Right renal cortex interstitium (tissue), 3 donors: ENCODE measurements around the gene PPP6R2. TPM values are rescaled to one million over a fixed set of nuclear protein-coding genes. Genes with fewer than 3 reads are reported as not detected.
"Not testable (repeated sequence)": the region's sequence is repeated elsewhere in the genome, so short reads cannot be mapped to it uniquely, and the experiment has no call there.

Source experiments
- DNase-seq, 3 donors: peaks; one replicate each; pipeline ENCODE4 v3.0.0-alpha.2; 2013; ENCODE audit warnings: low read depth in 3 of 3, low spot score in 2 of 3
- polyA plus RNA-seq, 3 donors: library from polyadenylated mRNA; unstranded; fragments of 120-200 nt; gene quantifications; one replicate each; pipeline ENCODE4 v1.2.1, GENCODE V29; 2013; ENCODE audit not compliant: insufficient read length in 3 of 3

The PPP6R2 gene
- polyA plus RNA-seq, 3 donors = 29.8 to 31.5 (median 31.5) TPM

- DNase-seq = no peak
Measured at GRCh38 chr22:50317178-50317577, 25.9 kb upstream of the PPP6R2 start.

GRCh38 chr22:50317674-50318073 lies 25.5 kb upstream of the PPP6R2 start:
- no peak for DNase-seq

GRCh38 chr22:50318356-50318697 lies 24.8 kb upstream of the PPP6R2 start:
- no peak for DNase-seq

GRCh38 chr22:50318698-50319411 lies 24.3 kb upstream of the PPP6R2 start:
- no peak for DNase-seq

- DNase-seq = no peak
Measured at GRCh38 chr22:50319503-50319951, 23.6 kb upstream of the PPP6R2 start.

GRCh38 chr22:50320116-50320515 lies 23.0 kb upstream of the PPP6R2 start:
- DNase-seq = no peak

GRCh38 chr22:50320671-50321325 lies 22.3 kb upstream of the PPP6R2 start:
- no peak for DNase-seq

GRCh38 chr22:50322382-50323104 lies 20.6 kb upstream of the PPP6R2 start:
- not testable (repeated sequence) for DNase-seq

GRCh38 chr22:50323900-50324299 lies 19.2 kb upstream of the PPP6R2 start:
- no peak for DNase-seq

GRCh38 chr22:50325444-50326224 lies 17.5 kb upstream of the PPP6R2 start:
- no peak for DNase-seq

GRCh38 chr22:50326225-50326955 lies 16.7 kb upstream of the PPP6R2 start:
- no peak for DNase-seq

GRCh38 chr22:50326956-50327710 lies 16.0 kb upstream of the PPP6R2 start, which contains the start of gene DENND6B:
Gene DENND6B, minus strand, starts transcription at chr22:50327012. Its CDS starts 24 bp downstream, at chr22:50326988.
- peak in 1 of 3 donors; percentile 79 for DNase-seq

- no peak for DNase-seq
Measured at GRCh38 chr22:50327711-50328019, 15.5 kb upstream of the PPP6R2 start.

GRCh38 chr22:50329236-50329635 lies 13.9 kb upstream of the PPP6R2 start:
- DNase-seq = no peak

GRCh38 chr22:50334433-50334832 lies 8.7 kb upstream of the PPP6R2 start:
- not testable (repeated sequence) for DNase-seq

GRCh38 chr22:50337262-50338041 lies 5.7 kb upstream of the PPP6R2 start:
- DNase-seq = no peak

- DNase-seq = no peak
Measured at GRCh38 chr22:50338042-50338573, 5.0 kb upstream of the PPP6R2 start.

- DNase-seq = no peak
Measured at GRCh38 chr22:50338860-50339462, 4.2 kb upstream of the PPP6R2 start.
